NCI-H146 (cell line): Measurements from ENCODE around the gene PRXL2B.
"Not testable (repeated sequence)": the region's sequence is repeated elsewhere in the genome, so short reads cannot be mapped to it uniquely, and the experiment has no call there.

Experiments used
- DNase-seq: peaks from one replicate; lab custom pipeline; 2025; lab: John Stamatoyannopoulos, UW

Gene PRXL2B

GRCh38 chr1:2586154-2587070 is at the start of gene PRXL2B:
Gene PRXL2B, plus strand, starts transcription at chr1:2586777. Its CDS starts 109 bp downstream, at chr1:2586886.
- DNase-seq, result peak; percentile 96

GRCh38 chr1:2537784-2538115 is 48.8 kb upstream of the PRXL2B start:
- DNase-seq, result no peak

GRCh38 chr1:2538376-2538775 is 48.2 kb upstream of the PRXL2B start:
- DNase-seq, result no peak

GRCh38 chr1:2538872-2539271 is 47.7 kb upstream of the PRXL2B start:
- no peak for DNase-seq

- DNase-seq, result no peak
Observed at GRCh38 chr1:2539312-2539907, 47.2 kb upstream of the PRXL2B start.

- no peak for DNase-seq
Observed at GRCh38 chr1:2540816-2541492, 45.6 kb upstream of the PRXL2B start.

GRCh38 chr1:2541619-2542245 is 44.8 kb upstream of the PRXL2B start:
- peak; percentile 81 for DNase-seq

GRCh38 chr1:2542246-2542915 is 44.2 kb upstream of the PRXL2B start:
- DNase-seq, result no peak

- DNase-seq, result peak; percentile 65
Observed at GRCh38 chr1:2543543-2544092, 43.0 kb upstream of the PRXL2B start.

GRCh38 chr1:2544093-2544874 is 42.3 kb upstream of the PRXL2B start:
- DNase-seq, result no peak

- no peak for DNase-seq
Observed at GRCh38 chr1:2544875-2545640, 41.5 kb upstream of the PRXL2B start.

GRCh38 chr1:2545754-2546514 is 40.6 kb upstream of the PRXL2B start:
- peak; percentile 91 for DNase-seq

- DNase-seq, result peak; percentile 93
Observed at GRCh38 chr1:2546515-2547209, 39.9 kb upstream of the PRXL2B start.

- peak; percentile 49 for DNase-seq
Observed at GRCh38 chr1:2547210-2548067, 39.1 kb upstream of the PRXL2B start.

- peak; percentile 75 for DNase-seq
Observed at GRCh38 chr1:2548068-2548589, 38.4 kb upstream of the PRXL2B start.

GRCh38 chr1:2549367-2550029 is 37.1 kb upstream of the PRXL2B start:
- not testable (repeated sequence) for DNase-seq
